K562 (cell line): ENCODE results near the gene VGLL3. TPM values are rescaled to one million over a fixed set of nuclear protein-coding genes. Genes with fewer than 3 reads are reported as not detected.

ENCODE experiments used
- BRD9 ChIP-seq: fragments of 450-650 bp; IDR thresholded peaks from 2 replicates; pipeline ENCODE4 v1.6.1; 2018; ENCODE audit warnings: low read depth; ENCODE audit not compliant: partially characterized antibody
- CBX5 ChIP-seq: IDR thresholded peaks from 2 replicates; pipeline ENCODE4 v1.6.1; 2014; ENCODE audit warnings: low read depth, borderline replicate concordance
- IRF9 ChIP-seq: fragments of 450-650 bp; IDR thresholded peaks from 2 replicates; pipeline ENCODE4 v1.6.1; 2016; ENCODE audit warnings: missing biosample characterization, missing genetic modification characterization
- MTA1 ChIP-seq: fragments of 450-650 bp; IDR thresholded peaks from 2 replicates; pipeline ENCODE4 v1.6.1; 2017; ENCODE audit warnings: borderline replicate concordance
- RAD21 ChIP-seq, 2 experiments: fragments of 250-450 bp in 1 of 2; fragments of 450-650 bp in 1 of 2; sonication (Bioruptor Pico) in 1 of 2; formaldehyde crosslinking in 1 of 2; IDR thresholded peaks in 1 of 2; conservative IDR thresholded peaks in 1 of 2; 2 replicates each; pipeline versions ENCODE4 v1.4.0 to v1.8.0; 2020 to 2022; ENCODE audit warnings: mild to moderate bottlenecking in 2 of 2, moderate library complexity in 1 of 2
- REST ChIP-seq, 2 experiments: fragments of 450-650 bp; formaldehyde crosslinking in 1 of 2; IDR thresholded peaks; 2 replicates each; pipeline versions ENCODE4 v1.4.0 to v1.6.1; 2014 to 2020; ENCODE audit warnings: mild to moderate bottlenecking in 2 of 2, borderline replicate concordance in 1 of 2, low read depth in 1 of 2
- SMC3 ChIP-seq: conservative IDR thresholded peaks from 2 replicates; pipeline ENCODE4 v1.6.1; 2011; ENCODE audit warnings: low read depth, low read length, improper control_type of control experiment; ENCODE audit not compliant: insufficient read depth
- ZNF324 ChIP-seq: fragments of 250-450 bp; sonication (Bioruptor Pico); IDR thresholded peaks from 2 replicates; pipeline ENCODE4 v1.4.0; 2020; ENCODE audit warnings: mild to moderate bottlenecking
- ZNF436 ChIP-seq: fragments of 250-450, 450-650 bp; sonication (Bioruptor Pico); formaldehyde crosslinking; IDR thresholded peaks from 2 replicates; pipeline ENCODE4 v1.7.0; 2020; ENCODE audit warnings: mild to moderate bottlenecking
- ZNF57 ChIP-seq: fragments of 450-650 bp; formaldehyde crosslinking; IDR thresholded peaks from 2 replicates; pipeline ENCODE4 v1.4.0; 2020; ENCODE audit warnings: mild to moderate bottlenecking, moderate library complexity
- polyA plus RNA-seq, 8 experiments: library from polyadenylated mRNA; depleted of rRNA in 4 of 8; stranded (reverse) in 5 of 8; unstranded in 3 of 8; fragments of >200 nt; fragmentation: Nextera tagmentation in 2 of 8; fragmentation: Illumina TruSeq in 1 of 8; extraction: Ambion mirVana in 2 of 8; extraction: Trizol in 1 of 8; gene quantifications; 2 replicates each; pipeline versions ENCODE4 v1.2.1 to v1.2.3, GENCODE V29; 2011 to 2014; ENCODE audit warnings: inconsistent platforms in 1 of 8, missing spikeins in 1 of 8
- total RNA-seq, 7 experiments: library from RNA; depleted of rRNA in 6 of 7; stranded (reverse); fragments of >200 nt in 6 of 7; fragmentation: Illumina TruSeq in 2 of 7; extraction: Trizol in 2 of 7; gene quantifications; 2 replicates each; pipeline versions ENCODE4 v1.2.1 to v1.2.3, GENCODE V29; 2011 to 2021; ENCODE audit warnings: low replicate concordance in 1 of 7
- TF ChIP-seq, protein P1 (sequence below), 3 experiments: IDR thresholded peaks in 2 of 3; conservative IDR thresholded peaks in 1 of 3; 2 replicates each; pipeline ENCODE4 v1.5.1; 2011 to 2012; ENCODE audit warnings: low read length in 3 of 3, mild to moderate bottlenecking in 3 of 3, control low read depth in 2 of 3, improper control_type of control experiment in 1 of 3, inconsistent platforms in 1 of 3, low read depth in 1 of 3, mixed read lengths in 1 of 3, moderate library complexity in 1 of 3; ENCODE audit not compliant: insufficient read depth in 2 of 3

Gene VGLL3
- total and polyA plus RNA-seq, 9 of the 15 experiments (the other 6 are each of a cell fraction or from before 2014, with no cell fraction given): under 0.01 to 0.09 (median 0.04) TPM; not detected in 6

DNA sequence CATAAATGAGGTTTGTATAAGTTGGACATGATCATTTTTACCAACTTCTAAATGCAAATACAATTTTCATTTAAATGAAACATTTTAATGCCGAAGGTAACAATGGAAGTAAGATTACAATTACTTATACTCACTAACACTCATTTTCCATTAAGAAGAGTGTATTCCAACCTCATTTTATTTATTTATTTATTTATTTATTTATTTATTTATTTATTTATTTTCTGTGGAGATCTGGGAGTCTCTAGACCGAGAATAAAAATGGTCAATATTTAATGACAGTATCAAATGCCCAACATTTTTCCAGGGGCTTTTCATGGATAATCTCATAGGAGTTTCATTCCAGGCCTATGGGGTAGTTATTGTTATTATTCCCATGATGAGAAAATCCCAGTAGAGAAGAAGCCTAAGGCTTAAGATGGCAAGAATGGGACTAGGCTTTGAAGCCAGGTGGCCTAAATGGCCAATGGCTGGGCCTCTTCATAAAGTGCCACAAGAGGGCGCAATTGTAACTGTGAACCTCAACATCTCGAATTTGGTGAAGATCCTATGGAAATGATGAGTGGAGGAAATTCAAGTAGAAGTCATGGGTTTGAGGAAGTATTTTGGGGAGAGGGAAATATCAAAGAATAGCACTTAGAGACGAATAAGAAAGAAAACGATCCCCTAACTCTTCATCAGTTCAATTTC lies 21.3 kb downstream of the VGLL3 start (continued):
- peak; percentile 42; the same call in 1 of the 2 replicates for TF ChIP-seq REST (IDR thresholded peaks at IDR 0.05; ENCODE audit: borderline replicate concordance)
- TF ChIP-seq REST (CRISPR knock-in tag; IDR thresholded peaks at IDR 0.05; ENCODE audit: low read depth): no peak
- peak; percentile 42 to 68 for TF ChIP-seq RAD21 (CRISPR knock-in tag; conservative IDR thresholded peaks at IDR 0.05 in 1 of 2, IDR thresholded peaks at IDR 0.05 in 1 of 2)
- no peak for TF ChIP-seq IRF9
- TF ChIP-seq ZNF57 (CRISPR knock-in tag): no peak
- peak; percentile 38; the same call in 1 of the 2 replicates for TF ChIP-seq SMC3
- no peak for TF ChIP-seq MTA1
- no peak for TF ChIP-seq ZNF324 (CRISPR knock-in tag)
- TF ChIP-seq BRD9: no peak
- TF ChIP-seq, protein P1, sequence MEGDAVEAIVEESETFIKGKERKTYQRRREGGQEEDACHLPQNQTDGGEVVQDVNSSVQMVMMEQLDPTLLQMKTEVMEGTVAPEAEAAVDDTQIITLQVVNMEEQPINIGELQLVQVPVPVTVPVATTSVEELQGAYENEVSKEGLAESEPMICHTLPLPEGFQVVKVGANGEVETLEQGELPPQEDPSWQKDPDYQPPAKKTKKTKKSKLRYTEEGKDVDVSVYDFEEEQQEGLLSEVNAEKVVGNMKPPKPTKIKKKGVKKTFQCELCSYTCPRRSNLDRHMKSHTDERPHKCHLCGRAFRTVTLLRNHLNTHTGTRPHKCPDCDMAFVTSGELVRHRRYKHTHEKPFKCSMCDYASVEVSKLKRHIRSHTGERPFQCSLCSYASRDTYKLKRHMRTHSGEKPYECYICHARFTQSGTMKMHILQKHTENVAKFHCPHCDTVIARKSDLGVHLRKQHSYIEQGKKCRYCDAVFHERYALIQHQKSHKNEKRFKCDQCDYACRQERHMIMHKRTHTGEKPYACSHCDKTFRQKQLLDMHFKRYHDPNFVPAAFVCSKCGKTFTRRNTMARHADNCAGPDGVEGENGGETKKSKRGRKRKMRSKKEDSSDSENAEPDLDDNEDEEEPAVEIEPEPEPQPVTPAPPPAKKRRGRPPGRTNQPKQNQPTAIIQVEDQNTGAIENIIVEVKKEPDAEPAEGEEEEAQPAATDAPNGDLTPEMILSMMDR (IDR thresholded peaks at IDR 0.05 in 2 of 3, conservative IDR thresholded peaks at IDR 0.05 in 1 of 3; ENCODE audit: insufficient read depth in 2 of 3, low read depth in 1 of 3, low read length in 3 of 3): peak; percentile 63 to 67 (median 65)
- TF ChIP-seq CBX5: no peak
- TF ChIP-seq ZNF436 (CRISPR knock-in tag): no peak
